Spinal cord (tissue), 10 donors: Measurements from ENCODE around the gene TEX9. TPM values are rescaled to one million over a fixed set of nuclear protein-coding genes. Genes with fewer than 3 reads are reported as not detected.
A peak's percentile ranks its signal among the peaks of the same experiment; 100 is the strongest.
"Not testable (repeated sequence)": the region's sequence is repeated elsewhere in the genome, so short reads cannot be mapped to it uniquely, and the experiment has no call there.

Experiments used
- DNase-seq, 6 donors: peaks; one replicate each; pipeline versions ENCODE4 v3.0.0 to v3.0.0-alpha.2; 2013 to 2015; ENCODE audit warnings: low spot score in 6 of 6, low read depth in 4 of 6
- H3K27ac ChIP-seq: one replicate; pipeline ENCODE4 v1.5.1; 2013; ENCODE audit warnings: low read depth, low read length, control low read depth
- H3K27me3 ChIP-seq: one replicate; pipeline ENCODE4 v1.6.1; 2013; ENCODE audit warnings: low read length; ENCODE audit not compliant: control insufficient read depth, insufficient read depth
- H3K36me3 ChIP-seq: one replicate; pipeline ENCODE4 v1.6.1; 2013; ENCODE audit warnings: low read length; ENCODE audit not compliant: control insufficient read depth, insufficient read depth
- H3K4me1 ChIP-seq: one replicate; pipeline ENCODE4 v1.6.1; 2013; ENCODE audit warnings: low read length; ENCODE audit not compliant: control insufficient read depth, insufficient read depth
- H3K4me3 ChIP-seq: one replicate; pipeline ENCODE4 v1.5.1; 2013; ENCODE audit warnings: low read depth, low read length, control low read depth
- H3K9me3 ChIP-seq: one replicate; pipeline ENCODE4 v1.6.1; 2013; ENCODE audit warnings: low read length; ENCODE audit not compliant: control insufficient read depth, insufficient read depth
- WGBS: methylation state at CpG from one replicate; pipeline ENCODE4 v1.1.5; 2013; ENCODE audit warnings: missing lambda C conversion rate; ENCODE audit not compliant: insufficient coverage; 5-methylcytosine and 5-hydroxymethylcytosine counted together
- polyA plus RNA-seq, 2 donors: library from polyadenylated mRNA; unstranded; fragments of 120-200 nt; gene quantifications; one replicate each; pipeline ENCODE4 v1.2.1, GENCODE V29; 2013; ENCODE audit not compliant: insufficient read length in 2 of 2
- total RNA-seq, 2 donors: library from RNA; depleted of rRNA in 1 of 2; stranded (reverse); fragments of 120-200 nt in 1 of 2; fragments of >200 nt in 1 of 2; gene quantifications; one replicate each; pipeline versions ENCODE4 v1.2.3 to v1.2.4, GENCODE V29; 2013 to 2014
- donor health status: healthy.

The TEX9 gene
- total and polyA plus RNA-seq, 4 donors, result 9.4 to 25.4 (median 20.0) TPM

DNA sequence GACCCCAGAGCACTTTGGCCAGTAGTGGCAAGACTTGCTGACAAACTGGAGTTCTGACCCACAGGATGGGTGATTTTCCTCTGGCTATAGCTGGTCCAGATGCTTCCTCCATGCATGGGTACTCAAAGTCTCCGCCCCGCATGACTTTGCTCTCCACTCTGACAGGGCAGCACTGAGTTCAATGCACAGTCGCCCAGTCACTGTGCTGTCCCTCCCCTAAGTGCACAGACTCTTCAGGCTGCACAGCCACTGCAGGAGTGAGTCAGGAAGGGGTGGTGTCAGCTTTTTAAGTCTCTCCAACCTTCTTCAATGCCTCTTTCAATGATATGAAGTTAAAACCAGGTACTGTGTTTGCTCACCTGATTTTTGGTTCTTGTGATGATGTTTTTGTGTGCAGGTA, 17.8 kb downstream of the TEX9 start:
- Histone ChIP-seq H3K9me3 (peaks cover 6% of the 10 kb centered on the region), H3K4me1 (no peaks in the 10 kb centered on the region), H3K27ac (no peak overlapping the region), H3K36me3 (no peaks in the 10 kb centered on the region), H3K27me3 (no peaks in the 10 kb centered on the region), H3K4me3 (no peak overlapping the region)
- no peak for DNase-seq
- 95% methylated on average over 3 of the region's 3 CpGs for WGBS

DNA sequence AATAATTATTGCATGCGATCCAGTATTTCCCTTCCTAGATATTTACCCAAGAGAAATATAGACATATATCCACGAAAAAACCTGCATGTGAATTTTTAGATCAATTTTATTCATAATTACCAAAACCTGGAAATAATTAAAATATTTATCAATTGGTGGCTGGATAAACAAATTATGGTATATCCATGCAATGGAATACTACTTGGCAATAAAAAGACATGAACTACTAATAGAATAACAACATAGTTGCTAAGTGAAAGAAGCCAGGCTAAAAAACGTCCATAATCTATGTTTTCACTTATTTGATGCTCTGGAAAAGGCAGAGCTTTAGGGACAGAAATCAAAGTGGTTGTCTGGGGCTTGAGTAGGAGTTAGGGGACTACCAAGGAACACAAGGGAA, 20.7 kb downstream of the TEX9 start:
- Histone ChIP-seq H3K27ac (no peak overlapping the region), H3K4me3 (no peak overlapping the region), H3K27me3 (no peaks in the 10 kb centered on the region), H3K36me3 (no peaks in the 10 kb centered on the region), H3K4me1 (no peaks in the 10 kb centered on the region), H3K9me3 (peaks cover 3% of the 10 kb centered on the region)
- WGBS, result 89% methylated on average over 1 of the region's 3 CpGs
- no peak for DNase-seq

DNA sequence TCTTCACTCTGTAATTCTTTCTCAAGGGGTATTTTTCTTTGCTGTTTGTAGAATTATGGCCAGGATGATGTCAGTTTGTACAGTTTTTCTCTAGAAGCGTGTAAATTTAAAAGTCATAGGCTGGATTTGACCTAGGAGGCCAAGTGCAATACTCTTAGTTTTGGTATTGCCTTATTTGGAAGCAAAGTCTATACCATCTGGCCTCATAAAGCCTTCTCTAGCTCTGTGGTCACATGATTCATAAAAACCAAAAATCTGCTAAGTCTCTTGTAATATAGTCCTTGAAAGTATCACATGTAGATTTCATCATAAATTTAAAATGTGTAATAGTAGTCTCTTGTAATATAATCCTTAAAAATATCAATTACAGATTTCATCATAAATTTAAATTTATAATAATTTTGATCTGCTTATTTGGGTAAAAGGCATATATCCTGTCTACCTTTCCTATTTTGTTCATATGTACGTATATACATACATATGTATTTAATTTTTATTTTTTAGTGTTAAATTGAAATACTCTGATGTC, 25.6 kb downstream of the TEX9 start:
- H3K27ac ChIP-seq, result no peak overlapping the region
- DNase-seq, result no peak
- H3K9me3 ChIP-seq, result no peaks in the 10 kb centered on the region
- no CpG with 5 or more reads among the region's 2 CpGs for WGBS
- no peaks in the 10 kb centered on the region for H3K36me3 ChIP-seq
- no peak overlapping the region for H3K4me3 ChIP-seq
- H3K27me3 ChIP-seq, result no peaks in the 10 kb centered on the region
- H3K4me1 ChIP-seq, result no peaks in the 10 kb centered on the region

DNA sequence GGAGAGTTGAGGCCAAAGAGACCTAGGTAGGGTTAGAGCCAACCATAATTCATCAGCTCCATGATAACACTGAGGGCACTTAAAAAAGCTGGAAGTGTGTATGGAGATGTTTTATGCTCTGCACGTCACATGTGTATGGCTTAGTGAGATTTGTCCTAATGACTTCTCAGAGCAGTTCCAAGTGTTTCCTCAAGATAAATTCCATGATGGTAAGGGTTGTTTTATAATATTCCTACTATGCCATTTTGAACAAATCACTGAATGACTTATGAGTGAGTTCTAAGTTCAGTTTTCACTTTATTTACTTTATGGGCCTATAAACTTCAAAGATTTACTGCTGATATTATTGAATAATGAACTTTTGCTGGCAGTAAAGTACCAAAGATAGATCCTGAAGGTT, 28.1 kb downstream of the TEX9 start:
- Histone ChIP-seq H3K4me1 (no peaks in the 10 kb centered on the region), H3K27ac (no peak overlapping the region), H3K9me3 (no peaks in the 10 kb centered on the region), H3K27me3 (no peaks in the 10 kb centered on the region), H3K36me3 (no peaks in the 10 kb centered on the region), H3K4me3 (no peak overlapping the region)
- no CpG with 5 or more reads among the region's 1 CpG for WGBS
- no peak for DNase-seq

DNA sequence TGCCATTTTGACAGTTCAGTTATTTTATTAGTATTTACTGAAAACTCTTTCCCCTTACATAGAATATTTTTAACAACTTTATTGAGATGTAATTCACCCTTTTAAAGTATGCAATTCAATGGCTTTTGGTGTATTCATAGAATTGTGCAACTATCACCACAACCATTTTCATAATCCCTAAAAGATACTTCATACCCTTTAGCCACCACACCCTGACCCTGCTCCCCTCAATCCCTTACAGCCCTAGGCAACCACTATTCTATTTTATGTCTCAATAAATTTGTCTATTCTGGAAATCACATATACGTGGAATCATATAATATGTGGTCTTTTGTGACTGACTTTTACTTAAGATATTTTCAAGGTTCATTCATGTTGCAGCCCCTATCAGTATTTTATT, 29.7 kb downstream of the TEX9 start:
- Histone ChIP-seq H3K9me3 (no peaks in the 10 kb centered on the region), H3K4me3 (no peak overlapping the region), H3K27ac (no peak overlapping the region), H3K36me3 (no peaks in the 10 kb centered on the region), H3K27me3 (no peaks in the 10 kb centered on the region), H3K4me1 (no peaks in the 10 kb centered on the region)
- no CpG with 5 or more reads among the region's 1 CpG for WGBS
- no peak for DNase-seq

DNA sequence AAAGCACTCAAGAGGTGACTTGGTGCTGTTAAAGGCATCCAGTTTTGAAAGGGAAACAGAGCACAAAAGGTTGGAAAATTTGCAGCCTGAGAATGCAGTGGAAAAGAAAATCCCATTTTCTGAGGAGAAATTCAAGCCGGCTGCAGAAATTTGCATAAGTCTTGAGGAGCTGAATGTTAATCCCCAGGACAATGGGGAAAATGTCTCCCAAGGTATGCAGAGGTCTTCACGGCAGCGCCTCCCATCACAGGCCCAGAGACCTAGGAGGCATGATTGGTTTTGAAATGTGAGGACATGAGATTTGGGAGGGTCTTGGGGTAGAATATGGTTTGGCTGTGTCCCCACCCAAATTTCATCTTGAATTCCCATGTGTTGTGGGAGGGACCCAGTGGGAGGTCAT, 32.1 kb downstream of the TEX9 start:
- not testable (repeated sequence) for H3K27ac ChIP-seq, H3K36me3 ChIP-seq, H3K9me3 ChIP-seq, H3K4me3 ChIP-seq, DNase-seq, H3K4me1 ChIP-seq, H3K27me3 ChIP-seq
- WGBS, result 90% methylated on average over 1 of the region's 3 CpGs

DNA sequence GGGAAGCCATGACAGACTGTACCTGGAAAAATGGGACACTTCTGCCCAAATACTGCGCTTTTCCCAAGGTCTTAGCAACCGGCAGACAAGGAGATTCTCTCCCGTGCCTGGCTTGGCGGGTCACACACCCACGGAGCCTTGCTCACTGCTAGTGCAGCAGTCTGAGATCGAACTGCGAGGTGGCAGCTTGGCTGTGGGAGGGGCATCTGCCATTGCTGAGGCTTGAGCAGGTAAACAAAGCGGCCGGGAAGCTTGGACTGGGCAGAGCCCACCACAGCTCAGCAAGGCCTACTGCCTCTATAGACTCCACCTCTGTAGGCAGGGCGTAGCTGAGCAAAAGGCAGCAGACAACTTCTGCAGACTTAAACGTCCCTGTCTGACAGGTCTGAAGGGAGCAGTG, 34.0 kb downstream of the TEX9 start:
- not testable (repeated sequence) for H3K4me3 ChIP-seq, H3K27me3 ChIP-seq, H3K9me3 ChIP-seq, H3K27ac ChIP-seq, H3K4me1 ChIP-seq, DNase-seq, H3K36me3 ChIP-seq
- WGBS, result 95% methylated on average over 9 of the region's 11 CpGs

DNA sequence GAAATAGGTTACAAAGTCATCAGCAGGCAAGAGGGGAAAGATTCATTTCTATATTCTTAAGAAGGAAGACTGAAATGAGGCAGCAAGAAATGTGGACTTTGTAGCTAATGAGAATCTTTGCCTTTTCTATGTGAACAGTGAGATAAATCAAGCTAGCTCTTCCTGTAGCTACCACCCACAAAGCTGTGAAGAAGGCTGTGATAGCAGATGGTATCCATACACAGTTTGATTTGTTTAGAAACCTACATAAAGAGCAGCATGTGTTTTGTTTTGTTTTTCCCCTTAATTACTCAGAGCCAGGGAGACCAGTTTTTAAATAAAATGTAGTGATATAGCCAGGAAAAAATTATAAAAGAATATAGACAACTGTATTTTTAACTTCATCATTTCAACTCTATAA, 45.5 kb downstream of the TEX9 start:
- Histone ChIP-seq H3K36me3 (no peaks in the 10 kb centered on the region), H3K27ac (no peak overlapping the region), H3K27me3 (no peaks in the 10 kb centered on the region), H3K9me3 (no peaks in the 10 kb centered on the region), H3K4me3 (no peak overlapping the region), H3K4me1 (no peaks in the 10 kb centered on the region)
- DNase-seq, result peak in 2 of 6 donors; percentile 39 to 86

DNA sequence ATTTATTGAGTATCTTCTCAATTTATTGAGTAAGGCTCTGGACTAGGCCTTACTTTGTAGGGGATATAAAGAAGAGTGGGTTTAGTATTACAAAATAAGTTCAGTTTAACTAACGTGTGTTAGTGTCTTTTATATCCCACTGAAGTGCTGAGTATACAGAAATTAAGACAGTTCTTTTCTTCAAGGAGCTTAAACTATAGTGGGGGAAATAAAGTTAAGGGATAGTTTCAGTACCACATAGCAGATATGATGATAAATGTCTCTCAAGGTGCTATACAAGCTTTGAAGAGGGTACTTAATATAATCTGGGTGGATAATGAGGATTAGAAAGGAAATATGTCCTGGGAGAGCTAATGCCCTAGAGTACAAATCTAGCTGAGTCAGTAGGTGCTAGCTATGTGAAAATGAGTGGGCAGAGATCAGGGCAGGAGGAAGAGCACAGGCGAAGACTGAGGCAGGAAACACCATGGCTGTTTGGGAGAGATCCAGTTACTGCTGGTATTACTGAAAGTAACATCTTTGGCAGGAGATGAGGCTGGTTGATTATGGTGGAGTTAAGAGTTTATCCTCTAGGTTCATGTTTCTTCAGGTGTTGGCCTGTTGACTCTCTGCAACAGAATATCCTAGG, 46.0 kb downstream of the TEX9 start:
- Histone ChIP-seq H3K36me3 (no peaks in the 10 kb centered on the region), H3K4me3 (no peak overlapping the region), H3K27ac (no peak overlapping the region), H3K4me1 (no peaks in the 10 kb centered on the region), H3K27me3 (no peaks in the 10 kb centered on the region), H3K9me3 (no peaks in the 10 kb centered on the region)
- 82% methylated on average over 1 of the region's 2 CpGs for WGBS
- DNase-seq, result peak in 1 of 6 donors; percentile 4

DNA sequence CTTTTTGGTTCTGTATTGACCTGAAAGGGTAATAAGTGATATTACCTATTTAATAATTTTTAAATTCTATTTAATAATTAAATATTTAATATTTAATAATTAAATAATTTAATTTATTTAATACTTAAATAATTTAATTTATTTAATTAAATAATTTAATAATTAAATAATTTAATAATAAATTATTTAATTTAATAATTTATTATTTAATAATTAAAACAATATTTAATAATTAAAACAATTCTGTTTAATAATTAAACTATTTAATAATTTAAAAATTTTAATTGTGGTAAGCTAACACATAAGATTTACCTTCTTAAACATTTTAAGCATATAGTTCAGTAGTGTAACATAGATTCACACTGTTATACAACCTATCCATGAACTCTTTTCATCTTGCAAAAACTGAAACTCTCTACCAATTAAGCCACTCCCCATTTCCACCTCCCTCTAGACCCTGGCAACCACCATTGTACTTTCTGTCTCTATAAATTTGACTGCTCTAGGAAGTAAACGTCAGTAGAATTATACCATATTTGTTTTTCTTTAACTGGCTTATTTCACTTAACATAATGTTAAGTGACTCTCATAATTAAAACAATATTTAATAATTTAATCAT, 48.0 kb downstream of the TEX9 start:
- WGBS, result no CpG with 5 or more reads among the region's 1 CpG

More for the DNA sequence above, 48.0 kb downstream of the TEX9 start:
- H3K36me3 ChIP-seq, DNase-seq, H3K9me3 ChIP-seq, H3K4me1 ChIP-seq, H3K27me3 ChIP-seq, H3K27ac ChIP-seq, H3K4me3 ChIP-seq: not testable (repeated sequence)
